Measurements from ENCODE around the gene ISM1. TPM values are rescaled to one million over a fixed set of nuclear protein-coding genes. Genes with fewer than 3 reads are reported as not detected.
A peak's percentile ranks its signal among the peaks of the same experiment; 100 is the strongest.

The ISM1 gene
- total RNA-seq, 1 donor from 2014 or later: 4.1 TPM

DNA sequence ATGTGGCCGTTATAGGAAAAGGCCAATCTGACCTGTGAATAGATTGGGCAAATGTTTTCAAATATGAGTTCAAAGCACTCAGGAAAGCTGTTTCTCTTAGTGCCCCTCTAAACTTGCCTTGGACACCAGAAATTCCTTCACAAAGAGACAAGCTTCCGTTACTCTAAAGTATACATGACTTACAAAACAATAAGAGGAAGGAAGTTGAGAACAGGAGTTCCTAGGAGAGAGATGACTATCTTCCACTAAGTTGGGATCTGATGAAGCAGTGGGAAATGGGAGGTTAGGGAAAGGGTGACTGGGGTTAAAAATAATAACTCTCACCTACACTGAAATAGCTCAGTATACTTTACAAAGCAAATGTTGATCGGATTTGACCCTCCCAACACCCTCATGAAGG, 50.0 kb downstream of the ISM1 start:
- H3K9me3 ChIP-seq: no peaks in the 10 kb centered on the region
- H3K36me3 ChIP-seq: no peaks in the 10 kb centered on the region
- no peak for DNase-seq
- no peak for ATAC-seq
- intact Hi-C loops (cut with DNase I): no loop called here
- TF ChIP-seq, protein P1, sequence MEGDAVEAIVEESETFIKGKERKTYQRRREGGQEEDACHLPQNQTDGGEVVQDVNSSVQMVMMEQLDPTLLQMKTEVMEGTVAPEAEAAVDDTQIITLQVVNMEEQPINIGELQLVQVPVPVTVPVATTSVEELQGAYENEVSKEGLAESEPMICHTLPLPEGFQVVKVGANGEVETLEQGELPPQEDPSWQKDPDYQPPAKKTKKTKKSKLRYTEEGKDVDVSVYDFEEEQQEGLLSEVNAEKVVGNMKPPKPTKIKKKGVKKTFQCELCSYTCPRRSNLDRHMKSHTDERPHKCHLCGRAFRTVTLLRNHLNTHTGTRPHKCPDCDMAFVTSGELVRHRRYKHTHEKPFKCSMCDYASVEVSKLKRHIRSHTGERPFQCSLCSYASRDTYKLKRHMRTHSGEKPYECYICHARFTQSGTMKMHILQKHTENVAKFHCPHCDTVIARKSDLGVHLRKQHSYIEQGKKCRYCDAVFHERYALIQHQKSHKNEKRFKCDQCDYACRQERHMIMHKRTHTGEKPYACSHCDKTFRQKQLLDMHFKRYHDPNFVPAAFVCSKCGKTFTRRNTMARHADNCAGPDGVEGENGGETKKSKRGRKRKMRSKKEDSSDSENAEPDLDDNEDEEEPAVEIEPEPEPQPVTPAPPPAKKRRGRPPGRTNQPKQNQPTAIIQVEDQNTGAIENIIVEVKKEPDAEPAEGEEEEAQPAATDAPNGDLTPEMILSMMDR (IDR thresholded peaks at IDR 0.05): no peak
- H3K27ac ChIP-seq: no peak overlapping the region
- H3K4me3 ChIP-seq: no peak overlapping the region
- no peaks in the 10 kb centered on the region for H3K4me1 ChIP-seq
- no peaks in the 10 kb centered on the region for H3K27me3 ChIP-seq

DNA sequence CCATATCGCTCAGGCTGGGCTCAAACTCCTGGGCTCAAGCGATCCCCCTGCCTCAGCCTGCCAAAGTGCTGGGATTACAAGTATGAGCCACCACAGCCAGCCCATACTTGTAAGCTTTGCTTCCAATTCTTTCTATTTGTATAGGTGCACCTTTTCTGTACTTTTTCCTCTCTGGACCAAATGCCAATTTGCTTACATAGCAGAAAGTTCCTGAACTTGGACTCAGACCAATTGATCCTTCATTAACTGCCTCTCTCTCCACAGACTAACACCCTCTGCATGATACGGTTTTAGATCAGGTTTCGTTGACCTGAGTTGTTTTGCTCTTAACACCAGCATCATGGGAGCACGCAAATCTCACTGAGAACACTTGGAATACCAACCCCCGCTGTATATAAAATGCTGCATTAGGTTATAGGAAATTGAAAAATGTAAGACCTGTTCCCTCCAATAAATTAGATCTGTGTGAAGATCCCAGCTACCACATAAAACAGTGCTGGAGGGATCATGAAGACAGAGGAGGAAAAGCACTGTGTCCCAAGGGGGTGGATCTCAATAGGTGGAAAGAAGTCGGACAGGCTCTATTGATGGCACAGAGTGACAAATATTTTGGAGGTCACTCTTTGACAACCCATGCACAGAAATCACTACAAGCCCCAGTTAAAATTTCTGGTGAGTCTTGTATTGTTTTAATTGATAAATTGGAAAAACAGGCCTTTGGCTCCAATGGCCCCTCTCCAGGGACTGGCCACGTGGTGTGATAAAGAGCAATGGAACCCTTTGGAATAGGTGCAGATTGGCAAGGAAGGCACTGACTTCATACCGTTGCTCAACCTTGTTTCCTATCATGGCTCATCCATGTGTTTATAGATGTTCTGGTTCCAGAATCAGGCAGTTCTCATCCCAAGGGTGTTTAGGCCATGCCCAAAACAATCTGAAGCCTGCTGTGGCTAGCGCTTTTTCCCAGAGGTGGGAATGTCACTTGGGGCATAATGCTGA, 51.2 kb downstream of the ISM1 start:
- intact Hi-C loops (cut with DNase I): no loop called here
- Histone ChIP-seq H3K36me3 (no peaks in the 10 kb centered on the region), H3K4me1 (no peaks in the 10 kb centered on the region), H3K4me3 (no peak overlapping the region), H3K27ac (no peak overlapping the region), H3K27me3 (no peaks in the 10 kb centered on the region), H3K9me3 (no peaks in the 10 kb centered on the region)
- TF ChIP-seq, protein P1 (IDR thresholded peaks at IDR 0.05): no peak
- ATAC-seq (no peak), DNase-seq (no peak)

DNA sequence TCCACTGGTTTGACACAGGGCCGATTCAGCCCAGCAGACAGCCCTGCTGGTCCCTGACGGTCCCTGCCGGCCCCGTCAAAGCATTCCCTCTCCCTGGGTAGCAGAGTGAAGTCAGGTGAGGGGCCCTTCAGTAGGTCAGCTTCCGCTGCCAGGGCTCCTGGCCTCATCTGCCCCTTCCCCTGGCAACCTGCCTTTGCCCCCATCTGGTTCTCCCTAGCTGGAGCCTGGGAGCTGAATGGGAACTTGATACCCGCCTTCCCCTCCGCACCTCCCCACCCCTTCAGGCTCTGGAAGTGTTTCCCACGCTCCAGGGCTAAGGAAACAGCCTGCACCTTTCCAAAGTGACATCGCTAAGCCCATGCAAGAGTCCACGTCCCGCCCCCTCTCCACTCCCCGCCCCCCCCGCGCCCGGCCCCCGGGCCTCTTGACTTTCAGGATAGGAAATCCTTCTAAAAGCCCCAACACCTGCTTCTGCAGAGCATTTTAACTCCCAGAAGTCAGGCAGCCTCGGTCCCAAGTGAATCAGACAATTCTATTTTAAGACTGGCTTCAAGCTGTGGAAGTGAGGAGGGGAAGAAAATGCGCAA, 53.3 kb downstream of the ISM1 start:
- no peaks in the 10 kb centered on the region for H3K27me3 ChIP-seq
- H3K36me3 ChIP-seq: no peaks in the 10 kb centered on the region
- TF ChIP-seq, protein P1 (IDR thresholded peaks at IDR 0.05): no peak
- ATAC-seq: peak; percentile 42
- DNase-seq: no peak
- H3K9me3 ChIP-seq: no peaks in the 10 kb centered on the region
- intact Hi-C loops (cut with DNase I): no loop called here
- no peak overlapping the region for H3K27ac ChIP-seq
- H3K4me1 ChIP-seq: no peaks in the 10 kb centered on the region
- no peak overlapping the region for H3K4me3 ChIP-seq

GRCh38 chr20:13276945-13277541, 56.0 kb downstream of the ISM1 start:
- intact Hi-C loops (cut with DNase I): no loop called here
- Histone ChIP-seq H3K27me3 (no peaks in the 10 kb centered on the region), H3K9me3 (no peaks in the 10 kb centered on the region), H3K27ac (no peak overlapping the region), H3K36me3 (no peaks in the 10 kb centered on the region), H3K4me1 (no peaks in the 10 kb centered on the region), H3K4me3 (no peak overlapping the region)
- ATAC-seq: no peak
- TF ChIP-seq, protein P1 (IDR thresholded peaks at IDR 0.05): no peak
- DNase-seq: no peak

- TF ChIP-seq, protein P1 (IDR thresholded peaks at IDR 0.05): no peak
- no peaks in the 10 kb centered on the region for H3K9me3 ChIP-seq
- H3K36me3 ChIP-seq: no peaks in the 10 kb centered on the region
- no peak for DNase-seq
- H3K4me3 ChIP-seq: no peak overlapping the region
- intact Hi-C loops (cut with DNase I): no loop called here
- no peaks in the 10 kb centered on the region for H3K27me3 ChIP-seq
- no peak for ATAC-seq
- no peaks in the 10 kb centered on the region for H3K4me1 ChIP-seq
- H3K27ac ChIP-seq: no peak overlapping the region
These were observed 56.7 kb downstream of the ISM1 start for GRCh38 chr20:13277663-13278295.

Data from upper lobe of right lung (tissue), 1 donor.